Astrocyte (in vitro differentiated cells and primary cell): ENCODE data around the gene TJP1.

Source experiments
- CTCF ChIP-seq: IDR thresholded peaks from 2 replicates; pipeline ENCODE4 v1.5.1; 2011; ENCODE audit warnings: low read depth, mild to moderate bottlenecking, inconsistent platforms, low read length, moderate library complexity; ENCODE audit not compliant: insufficient read depth
- EZH2 ChIP-seq: IDR thresholded peaks from 2 replicates; pipeline ENCODE4 v1.6.1; 2012; ENCODE audit warnings: mild to moderate bottlenecking, low read length, inconsistent platforms; ENCODE audit not compliant: insufficient read depth

- TF ChIP-seq CTCF (no peak), EZH2 (no peak)
Observed at GRCh38 chr15:29800491-29801366, 21.5 kb downstream of the TJP1 start.
